ENCODE results near the gene ATP6V0C. TPM values are rescaled to one million over a fixed set of nuclear protein-coding genes. Genes with fewer than 3 reads are reported as not detected.

Gene ATP6V0C
- total and polyA plus RNA-seq, 2 of the 8 experiments (the other 6 are each of a cell fraction or from before 2014, with no cell fraction given) = 125 to 176 TPM

DNA sequence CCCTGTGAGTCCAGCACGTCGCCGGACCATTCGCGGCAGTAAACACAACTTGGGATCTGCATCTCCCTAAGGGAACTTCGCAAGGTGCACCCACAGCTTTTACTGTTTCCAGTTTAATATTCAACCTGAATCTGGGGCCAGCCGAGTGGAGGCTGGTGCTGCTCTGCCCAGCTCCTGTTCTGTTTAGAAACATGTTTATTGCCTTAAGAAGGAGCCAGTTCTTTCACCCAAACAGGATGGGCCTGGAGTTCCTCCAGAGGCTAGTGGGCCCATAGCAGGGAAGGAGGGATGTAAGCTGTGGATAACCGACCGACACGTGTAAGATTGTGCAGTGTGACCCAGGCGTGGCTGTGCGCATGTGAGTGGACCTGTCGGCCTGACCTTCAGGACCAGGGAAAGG lies 21.5 kb upstream of the ATP6V0C start:
- H2BK120ac ChIP-seq (replicated peaks; ENCODE audit: low read depth, low read length) = no peak overlapping the region
- no peak overlapping the region for H3K23ac ChIP-seq (ENCODE audit: insufficient read length)
- H2AK5ac ChIP-seq (ENCODE audit: low read depth, low read length) = no peak overlapping the region
- no peak overlapping the region for H2BK20ac ChIP-seq (ENCODE audit: low read length)
- 97% methylated on average over 13 of the region's 13 CpGs; no CpG with 5 or more reads in 1 of the 2 experiments for WGBS, 2 experiments (ENCODE audit: extremely low coverage in 1 of 2, insufficient coverage in 1 of 2, insufficient read length in 1 of 2, insufficient replicate concordance in 2 of 2, low coverage in 1 of 2, low lambda C conversion rate in 2 of 2, missing lambda C conversion rate in 1 of 2)
- H2AFZ ChIP-seq (ENCODE audit: low read length) = no peak overlapping the region
- no peak overlapping the region for H3K4ac ChIP-seq (replicated peaks; ENCODE audit: insufficient read length, low read depth, low read length)
- 0 out of 4 replicates have a peak, but pooled peaks cover 0 to 2% of the 10 kb centered on the region in 2 experiments for H3K79me2 ChIP-seq (ENCODE audit: control insufficient read depth in 1 of 2, insufficient read depth in 2 of 2, low read length in 2 of 2)
- no peak overlapping the region for H2BK15ac ChIP-seq (ENCODE audit: low read length)
- no peaks in the 10 kb centered on the region for H3K4me1 ChIP-seq (replicated peaks in 1 of 4; ENCODE audit: control insufficient read depth in 3 of 4, insufficient read depth in 4 of 4, low read length in 3 of 4)
- ChIA-PET POLR2A (ENCODE audit: partially characterized antibody) (interaction anchor here (0.7 kb wide), 1 partner anchor 25 kb away, joined by 3 read pairs; no protein-coding TSS in a partner anchor), CTCF (ENCODE audit: partially characterized antibody) (interaction anchor here (0.9 to 1.8 kb wide), 3 partner anchors 8 to 16 kb away, joined by 3 to 4 read pairs (median 3); no protein-coding TSS in a partner anchor)
- no peak overlapping the region for H3K18ac ChIP-seq (ENCODE audit: extremely low read depth, low read length)
- no peak overlapping the region for H3K4me3 ChIP-seq (ENCODE audit: extremely low read depth in 1 of 4, insufficient read depth in 2 of 4, low read depth in 3 of 4, low read length in 4 of 4)
- H4K8ac ChIP-seq (ENCODE audit: extremely low read depth, insufficient read depth, low read length) = no peak overlapping the region
- H3K56ac ChIP-seq (replicated peaks; ENCODE audit: insufficient read length, low read depth, low read length) = no peak overlapping the region
- no peaks in the 10 kb centered on the region for H3K9me3 ChIP-seq (ENCODE audit: insufficient read depth in 2 of 2, low read depth in 1 of 2, low read length in 1 of 2)
- peaks cover 2% of the 10 kb centered on the region; the same call in 1 of the 2 replicates for H3K79me1 ChIP-seq (ENCODE audit: low read depth, low read length)
- DNase-seq (ENCODE audit: low read depth in 1 of 2, low spot score in 2 of 2) (no peak), FAIRE-seq (no peak)
- H3K27me3 ChIP-seq (replicated peaks in 1 of 4; ENCODE audit: control insufficient read depth in 3 of 4, extremely low read depth in 1 of 4, insufficient read depth in 3 of 4, low read length in 3 of 4) = no peaks in the 10 kb centered on the region
- H3K4me2 ChIP-seq (ENCODE audit: insufficient read depth in 1 of 2, low read depth in 2 of 2, low read length in 2 of 2) = no peak overlapping the region
- no peak overlapping the region for H3K14ac ChIP-seq (ENCODE audit: insufficient read length)
- no peak overlapping the region for H4K91ac ChIP-seq (replicated peaks; ENCODE audit: insufficient read length, low read length)
- H4K5ac ChIP-seq (ENCODE audit: insufficient read length, low read depth, low read length) = no peak overlapping the region
- H2BK12ac ChIP-seq (ENCODE audit: low read depth, low read length) = no peak overlapping the region
- H2BK5ac ChIP-seq (ENCODE audit: low read depth, low read length) = no peak overlapping the region
- H4K20me1 ChIP-seq (replicated peaks in 1 of 2; ENCODE audit: control insufficient read depth in 1 of 2, insufficient read depth in 2 of 2, low read length in 2 of 2) = peaks cover 0 to 14% of the 10 kb centered on the region in 2 experiments
- H3K27ac ChIP-seq (ENCODE audit: low read depth, low read length) = no peak overlapping the region
- H3K23me2 ChIP-seq (ENCODE audit: low read depth, low read length) = no peaks in the 10 kb centered on the region
- H3K9ac ChIP-seq (replicated peaks in 1 of 4; ENCODE audit: extremely low read depth in 1 of 4, low read depth in 3 of 4, low read length in 3 of 4) = peak overlapping the region in 1 of 4 experiments; percentile 32; a peak in 2 of 7 replicates
- peaks cover 0 to 14% (median 4%) of the 10 kb centered on the region in 4 experiments; a peak in 4 of 8 replicates for H3K36me3 ChIP-seq (ENCODE audit: control insufficient read depth in 2 of 4, insufficient read depth in 4 of 4, low read length in 3 of 4)
- no peak for TF ChIP-seq SP4 (IDR thresholded peaks at IDR 0.05; ENCODE audit: low read length)
- TF ChIP-seq KDM1A (IDR thresholded peaks at IDR 0.05; ENCODE audit: borderline replicate concordance, low read length) = no peak
- no peak for TF ChIP-seq BACH1 (IDR thresholded peaks at IDR 0.05; ENCODE audit: low read length)
- TF ChIP-seq SIN3A (conservative IDR thresholded peaks at IDR 0.05 in 1 of 2, IDR thresholded peaks at IDR 0.05 in 1 of 2; ENCODE audit: low read depth in 1 of 2, low read length in 2 of 2) = no peak
- TF ChIP-seq GABPA (IDR thresholded peaks at IDR 0.05; ENCODE audit: borderline replicate concordance, insufficient read depth, low read length) = no peak
- no peak for TF ChIP-seq GTF2F1 (IDR thresholded peaks at IDR 0.05; ENCODE audit: borderline replicate concordance, low read depth, low read length)
- TF ChIP-seq RNF2 (IDR thresholded peaks at IDR 0.05; ENCODE audit: borderline replicate concordance, low read depth, low read length, missing control alignments, poor library complexity, severe bottlenecking) = no peak
- no peak for TF ChIP-seq JUND (IDR thresholded peaks at IDR 0.05; ENCODE audit: low read length)
- TF ChIP-seq EP300 (IDR thresholded peaks at IDR 0.05; ENCODE audit: borderline replicate concordance in 1 of 2, low read depth in 2 of 2, low read length in 2 of 2) = no peak
- TF ChIP-seq ZNF274 (IDR thresholded peaks at IDR 0.05; ENCODE audit: borderline replicate concordance, extremely low read depth, low read length) = no peak
- no peak for TF ChIP-seq SIRT6 (IDR thresholded peaks at IDR 0.05; ENCODE audit: low read length)
- TF ChIP-seq YY1 (IDR thresholded peaks at IDR 0.05; ENCODE audit: low read depth, low read length) = no peak
- no peak for TF ChIP-seq ATF3 (IDR thresholded peaks at IDR 0.05; ENCODE audit: insufficient read depth, low read depth, low read length)

All from H1 (cell line).